Measurements from ENCODE around the gene CD22. TPM values are rescaled to one million over a fixed set of nuclear protein-coding genes. Genes with fewer than 3 reads are reported as not detected.
"Not testable (repeated sequence)": the region's sequence is repeated elsewhere in the genome, so short reads cannot be mapped to it uniquely, and the experiment has no call there.

CD22 gene
- 1.3 TPM for total RNA-seq
- long read RNA-seq, partial matches to known transcripts = 0 of 1 reads
- long read RNA-seq, other reads (novel, unspliced or antisense) = 1 of 1 reads

- DNase-seq (ENCODE audit: low spot score) = no peak
Observed at GRCh38 chr19:35328851-35329285, at the start of gene CD22. Gene CD22, plus strand, starts transcription at chr19:35329187. Its CDS starts 2,854 bp downstream, at chr19:35332041.

GRCh38 chr19:35279374-35279773 is 49.6 kb upstream of the CD22 start:
- no peak for DNase-seq (ENCODE audit: low spot score)

GRCh38 chr19:35279985-35280821 is 48.8 kb upstream of the CD22 start:
- DNase-seq (ENCODE audit: low spot score) = no peak

- DNase-seq (ENCODE audit: low spot score) = no peak
Observed at GRCh38 chr19:35281303-35281702, 47.7 kb upstream of the CD22 start.

GRCh38 chr19:35284153-35285094 is 44.6 kb upstream of the CD22 start:
- no peak for DNase-seq (ENCODE audit: low spot score)

- no peak for DNase-seq (ENCODE audit: low spot score)
Observed at GRCh38 chr19:35285095-35285449, 43.9 kb upstream of the CD22 start.

- not testable (repeated sequence) for DNase-seq (ENCODE audit: low spot score)
Observed at GRCh38 chr19:35285465-35285864, 43.5 kb upstream of the CD22 start.

GRCh38 chr19:35286101-35286500 is 42.9 kb upstream of the CD22 start:
- DNase-seq (ENCODE audit: low spot score) = not testable (repeated sequence)

- no peak for DNase-seq (ENCODE audit: low spot score)
Observed at GRCh38 chr19:35287713-35288112, 41.3 kb upstream of the CD22 start.

GRCh38 chr19:35288331-35288730 is 40.7 kb upstream of the CD22 start:
- no peak for DNase-seq (ENCODE audit: low spot score)

- no peak for DNase-seq (ENCODE audit: low spot score)
Observed at GRCh38 chr19:35288906-35289305, 40.1 kb upstream of the CD22 start.

GRCh38 chr19:35290381-35291127 is 38.4 kb upstream of the CD22 start:
- DNase-seq (ENCODE audit: low spot score) = no peak

- DNase-seq (ENCODE audit: low spot score) = no peak
Observed at GRCh38 chr19:35291259-35291658, 37.7 kb upstream of the CD22 start.

GRCh38 chr19:35291916-35292315 is 37.1 kb upstream of the CD22 start, which contains the start of gene MAG:
Gene MAG, plus strand, starts transcription at chr19:35292161. Its CDS starts 3,248 bp downstream, at chr19:35295409.
- DNase-seq (ENCODE audit: low spot score) = no peak

GRCh38 chr19:35292421-35293362 is 36.3 kb upstream of the CD22 start:
- no peak for DNase-seq (ENCODE audit: low spot score)

- no peak for DNase-seq (ENCODE audit: low spot score)
Observed at GRCh38 chr19:35293363-35293739, 35.6 kb upstream of the CD22 start.

GRCh38 chr19:35293808-35294207 is 35.2 kb upstream of the CD22 start:
- DNase-seq (ENCODE audit: low spot score) = no peak

- DNase-seq (ENCODE audit: low spot score) = no peak
Observed at GRCh38 chr19:35294328-35294727, 34.7 kb upstream of the CD22 start.

- DNase-seq (ENCODE audit: low spot score) = no peak
Observed at GRCh38 chr19:35294859-35295791, 33.9 kb upstream of the CD22 start.

Measured in mesenteric fat pad (tissue), 1 donor.